Keratinocyte (primary cell): ENCODE data around the gene AQP6. TPM values are rescaled to one million over a fixed set of nuclear protein-coding genes. Genes with fewer than 3 reads are reported as not detected.

Source experiments
- DNase-seq: peaks from one replicate; pipeline ENCODE4 v3.0.0-alpha.2; 2011; ENCODE audit warnings: low read depth, missing footprints, low spot score
- FAIRE-seq: peaks from 2 replicates; lab custom pipeline; 2011; peaks lifted over from hg19 to GRCh38; lab: Jason Lieb, UNC
- H2AFZ ChIP-seq: 2 replicates; pipeline ENCODE4 v1.6.0; 2012; ENCODE audit warnings: low read length, control low read depth, inconsistent platforms; ENCODE audit not compliant: control insufficient read depth
- H3K27ac ChIP-seq: 2 replicates; pipeline ENCODE4 v1.5.1; 2011; ENCODE audit warnings: low read length; ENCODE audit not compliant: control insufficient read depth, insufficient read depth
- H3K27me3 ChIP-seq: 3 replicates; pipeline ENCODE4 v1.6.0; 2011; ENCODE audit warnings: low read length; ENCODE audit not compliant: control insufficient read depth, insufficient read depth; ENCODE audit errors: extremely low read depth
- H3K36me3 ChIP-seq, 2 experiments: 2 replicates in 1 of 2; 3 replicates in 1 of 2; pipeline ENCODE4 v1.5.1; 2011; ENCODE audit warnings: low read length in 2 of 2, mild to moderate bottlenecking in 1 of 2; ENCODE audit not compliant: control insufficient read depth in 2 of 2, insufficient read depth in 2 of 2; ENCODE audit errors: extremely low read depth in 1 of 2
- H3K4me1 ChIP-seq: 3 replicates; pipeline ENCODE4 v1.5.1; 2011; ENCODE audit warnings: low read length; ENCODE audit not compliant: control insufficient read depth, insufficient read depth; ENCODE audit errors: extremely low read depth
- H3K4me2 ChIP-seq: 3 replicates; pipeline ENCODE4 v1.6.0; 2011; ENCODE audit warnings: low read depth, low read length; ENCODE audit not compliant: control insufficient read depth, insufficient read depth; ENCODE audit errors: extremely low read depth
- H3K4me3 ChIP-seq, 3 experiments: fragments of 200-600 bp in 1 of 3; sonication (generic) in 1 of 3; 2 replicates in 2 of 3; 3 replicates in 1 of 3; pipeline ENCODE4 v1.5.1; 2011 to 2016; ENCODE audit warnings: low read length in 3 of 3, mild to moderate bottlenecking in 3 of 3, control low read depth in 2 of 3, inconsistent platforms in 1 of 3, low read depth in 1 of 3, mixed read lengths in 1 of 3, mixed run types in 1 of 3, moderate library complexity in 1 of 3; ENCODE audit not compliant: control insufficient read depth in 2 of 3, insufficient read depth in 2 of 3; ENCODE audit errors: extremely low read depth in 1 of 3
- H3K79me2 ChIP-seq: 2 replicates; pipeline ENCODE4 v1.6.0; 2012; ENCODE audit warnings: low read length; ENCODE audit not compliant: control insufficient read depth, insufficient read depth
- H3K9ac ChIP-seq: 3 replicates; pipeline ENCODE4 v1.6.0; 2011; ENCODE audit warnings: low read length; ENCODE audit not compliant: control insufficient read depth, insufficient read depth; ENCODE audit errors: extremely low read depth
- H3K9me1 ChIP-seq: 3 replicates; pipeline ENCODE4 v1.6.0; 2011; ENCODE audit warnings: low read length; ENCODE audit not compliant: control insufficient read depth, insufficient read depth; ENCODE audit errors: extremely low read depth
- H3K9me3 ChIP-seq: 2 replicates; pipeline ENCODE4 v1.5.1; 2012; ENCODE audit warnings: low read depth, low read length; ENCODE audit not compliant: control insufficient read depth
- H4K20me1 ChIP-seq: 3 replicates; pipeline ENCODE4 v1.6.0; 2011; ENCODE audit warnings: low read length; ENCODE audit not compliant: control insufficient read depth, insufficient read depth; ENCODE audit errors: extremely low read depth
- CTCF ChIP-seq, 3 experiments: IDR thresholded peaks in 1 of 3; conservative IDR thresholded peaks in 1 of 3; optimal IDR thresholded peaks in 1 of 3; 2 replicates in 2 of 3; 3 replicates in 1 of 3; pipeline versions ENCODE3 to v1.5.1; 2011; ENCODE audit warnings: low read length in 3 of 3, mild to moderate bottlenecking in 3 of 3, moderate library complexity in 2 of 3, control low read depth in 1 of 3, inconsistent platforms in 1 of 3; ENCODE audit not compliant: insufficient read depth in 2 of 3; ENCODE audit errors: extremely low read depth in 1 of 3
- EZH2 ChIP-seq: IDR thresholded peaks from one replicate; pipeline ENCODE4 v1.6.1; 2012; ENCODE audit warnings: inconsistent platforms, mild to moderate bottlenecking, low read length, moderate library complexity
- dilution Hi-C: fragments of 300-500 bp; cut with MboI; formaldehyde crosslinking; loops from one replicate; pipeline ENCODE4 v1.7.0; 2020; ENCODE audit warnings: low sequenced_read_pairs; ENCODE audit not compliant: extremely low pct_ligation_motif_present
- polyA plus RNA-seq, 5 experiments: library from polyadenylated mRNA; depleted of rRNA in 3 of 5; stranded (reverse) in 3 of 5; stranded (forward) in 1 of 5; unstranded in 1 of 5; fragments of >200 nt; gene quantifications; 1 replicate in 1 of 5; 2 replicates in 3 of 5; 3 replicates in 1 of 5; pipeline versions ENCODE4 v1.2.1 to v1.2.3, GENCODE V29; 2011 to 2012; ENCODE audit warnings: missing spikeins in 2 of 5, low read depth in 1 of 5, low replicate concordance in 1 of 5

AQP6 gene
- polyA plus RNA-seq, 1 donor (not counting 4 experiments of a cell fraction or from before 2014, with no cell fraction given), result 0.45 TPM

GRCh38 chr12:49936925-49937324, 35.8 kb upstream of the AQP6 start:
- no peaks in the 10 kb centered on the region for H4K20me1 ChIP-seq

GRCh38 chr12:49937639-49938300, 35.0 kb upstream of the AQP6 start:
- dilution Hi-C loops, result no loop called here
- H4K20me1 ChIP-seq, result no peaks in the 10 kb centered on the region
- H3K9me3 ChIP-seq, result no peaks in the 10 kb centered on the region
- DNase-seq (peak; percentile 38), FAIRE-seq (peak; percentile 99)
- no peaks in the 10 kb centered on the region for H3K79me2 ChIP-seq
- H3K27ac ChIP-seq, result peak overlapping the region; percentile 59
- no peaks in the 10 kb centered on the region for H3K36me3 ChIP-seq
- peak overlapping the region; percentile 65 for H3K4me2 ChIP-seq
- H3K4me3 ChIP-seq, result peak overlapping the region in 2 of 3 experiments; percentile 18 to 32
- TF ChIP-seq CTCF (optimal IDR thresholded peaks at IDR 0.05 in 1 of 3, IDR thresholded peaks at IDR 0.05 in 1 of 3, conservative IDR thresholded peaks at IDR 0.05 in 1 of 3; ENCODE audit: extremely low read depth in 1 of 3, insufficient read depth in 2 of 3, low read length in 3 of 3) (no peak), EZH2 (no peak)
- peak overlapping the region; percentile 22 for H3K9ac ChIP-seq
- no peaks in the 10 kb centered on the region for H3K27me3 ChIP-seq
- peak overlapping the region; percentile 73 for H2AFZ ChIP-seq
- no peaks in the 10 kb centered on the region for H3K9me1 ChIP-seq
- H3K4me1 ChIP-seq, result peaks cover 25% of the 10 kb centered on the region

More at GRCh38 chr12:49936925-49937324, 35.8 kb upstream of the AQP6 start:
- Histone ChIP-seq H3K9me1 (no peaks in the 10 kb centered on the region), H3K4me1 (peaks cover 20% of the 10 kb centered on the region), H3K79me2 (no peaks in the 10 kb centered on the region), H3K9ac (no peak overlapping the region), H3K36me3 (no peaks in the 10 kb centered on the region), H3K4me3 (no peak overlapping the region), H3K27me3 (no peaks in the 10 kb centered on the region), H3K4me2 (peak overlapping the region; percentile 65), H3K27ac (no peak overlapping the region), H2AFZ (no peak overlapping the region), H3K9me3 (no peaks in the 10 kb centered on the region)
- FAIRE-seq, result no peak
- TF ChIP-seq CTCF (optimal IDR thresholded peaks at IDR 0.05 in 1 of 3, IDR thresholded peaks at IDR 0.05 in 1 of 3, conservative IDR thresholded peaks at IDR 0.05 in 1 of 3; ENCODE audit: extremely low read depth in 1 of 3, insufficient read depth in 2 of 3, low read length in 3 of 3) (no peak), EZH2 (no peak)
- dilution Hi-C loops, result no loop called here
- no peak for DNase-seq
